CD14-positive monocyte (primary cell): ENCODE data around the gene NRK. TPM values are rescaled to one million over a fixed set of nuclear protein-coding genes. Genes with fewer than 3 reads are reported as not detected.

Source experiments
- DNase-seq, 3 donors: peaks; one replicate each; pipeline ENCODE4 v3.0.0-alpha.2; 2011 to 2022
- H2AFZ ChIP-seq: 2 replicates; pipeline ENCODE4 v1.6.0; 2012; ENCODE audit warnings: mild to moderate bottlenecking, low read depth, low read length, inconsistent platforms; ENCODE audit not compliant: insufficient read depth, poor library complexity, severe bottlenecking
- H3K27ac ChIP-seq, 2 donors: 1 replicate in 1 of 2; 2 replicates in 1 of 2; pipeline ENCODE4 v1.5.1; 2012 to 2013; ENCODE audit warnings: low read length in 2 of 2, control low read depth in 1 of 2, inconsistent platforms in 1 of 2, low read depth in 1 of 2, mild to moderate bottlenecking in 1 of 2
- H3K27me3 ChIP-seq, 2 donors: one replicate each; pipeline versions ENCODE4 v1.6.0 to v1.6.1; 2011 to 2013; ENCODE audit warnings: low read length in 2 of 2; ENCODE audit not compliant: control insufficient read depth in 2 of 2, insufficient read depth in 2 of 2
- H3K36me3 ChIP-seq, 2 donors: replicated peaks in 1 of 2; 1 replicate in 1 of 2; 2 replicates in 1 of 2; pipeline versions ENCODE4 v1.5.1 to v1.6.1; 2012 to 2013; ENCODE audit warnings: low read length in 2 of 2, control low read depth in 1 of 2, inconsistent platforms in 1 of 2, mild to moderate bottlenecking in 1 of 2; ENCODE audit not compliant: insufficient read depth in 2 of 2, control insufficient read depth in 1 of 2
- H3K4me1 ChIP-seq, 2 donors: 1 replicate in 1 of 2; 2 replicates in 1 of 2; pipeline versions ENCODE4 v1.5.1 to v1.6.1; 2012 to 2013; ENCODE audit warnings: low read length in 2 of 2, control low read depth in 1 of 2, inconsistent platforms in 1 of 2, mild to moderate bottlenecking in 1 of 2, moderate library complexity in 1 of 2; ENCODE audit not compliant: insufficient read depth in 2 of 2, control insufficient read depth in 1 of 2
- H3K4me2 ChIP-seq: replicated peaks from 2 replicates; pipeline ENCODE3; 2012; ENCODE audit warnings: low read length, moderate library complexity, mild to moderate bottlenecking; ENCODE audit not compliant: poor library complexity, severe bottlenecking; ENCODE audit errors: extremely low read depth
- H3K4me3 ChIP-seq, 3 experiments: fragments of 200-600 bp in 1 of 3; sonication (generic) in 1 of 3; replicated peaks in 1 of 3; 1 replicate in 2 of 3; 2 replicates in 1 of 3; pipeline ENCODE4 v1.5.1; 2011 to 2013; ENCODE audit warnings: low read length in 3 of 3, mild to moderate bottlenecking in 3 of 3, control low read depth in 2 of 3, low read depth in 2 of 3, inconsistent platforms in 1 of 3, moderate library complexity in 1 of 3
- H3K79me2 ChIP-seq: 2 replicates; pipeline ENCODE4 v1.6.0; 2012; ENCODE audit warnings: mild to moderate bottlenecking, control low read depth, inconsistent platforms, low read length, moderate library complexity; ENCODE audit not compliant: insufficient read depth
- H3K9ac ChIP-seq: 2 replicates; pipeline ENCODE4 v1.6.0; 2017; ENCODE audit warnings: low read length, mild to moderate bottlenecking; ENCODE audit not compliant: insufficient read depth, poor library complexity, severe bottlenecking
- H3K9me3 ChIP-seq, 2 donors: replicated peaks in 1 of 2; 1 replicate in 1 of 2; 2 replicates in 1 of 2; pipeline versions ENCODE4 v1.5.1 to v1.6.1; 2012 to 2013; ENCODE audit warnings: low read length in 2 of 2, control low read depth in 1 of 2; ENCODE audit not compliant: control insufficient read depth in 1 of 2, insufficient read depth in 1 of 2
- H4K20me1 ChIP-seq: 2 replicates; pipeline ENCODE4 v1.6.0; 2012; ENCODE audit warnings: mild to moderate bottlenecking, low read length, control low read depth, moderate library complexity; ENCODE audit not compliant: insufficient read depth
- H3K27ac Mint-ChIP-seq, 7 donors: one replicate each; pipeline ENCODE4 v1.8.0; 2020; ENCODE audit warnings: mild to moderate bottlenecking in 7 of 7, mixed read lengths in 7 of 7, moderate library complexity in 6 of 7, inconsistent platforms in 2 of 7
- H3K27me3 Mint-ChIP-seq, 3 donors: one replicate each; pipeline ENCODE4 v1.8.0; 2021 to 2022; ENCODE audit warnings: low read depth in 3 of 3, mild to moderate bottlenecking in 3 of 3, mixed read lengths in 3 of 3, moderate library complexity in 3 of 3, inconsistent platforms in 1 of 3
- H3K36me3 Mint-ChIP-seq, 2 donors: one replicate each; pipeline ENCODE4 v1.8.0; 2020; ENCODE audit warnings: mixed read lengths in 2 of 2, inconsistent platforms in 1 of 2, mild to moderate bottlenecking in 1 of 2
- H3K4me1 Mint-ChIP-seq: one replicate; pipeline ENCODE4 v1.8.0; 2020; ENCODE audit warnings: mild to moderate bottlenecking, mixed read lengths
- H3K4me3 Mint-ChIP-seq, 2 donors: one replicate each; pipeline ENCODE4 v1.8.0; 2020; ENCODE audit warnings: mild to moderate bottlenecking in 2 of 2, mixed read lengths in 2 of 2, moderate library complexity in 1 of 2
- H3K9me3 Mint-ChIP-seq, 7 donors: one replicate each; pipeline ENCODE4 v1.8.0; 2020 to 2022; ENCODE audit warnings: mixed read lengths in 7 of 7, mild to moderate bottlenecking in 6 of 7, moderate library complexity in 6 of 7, inconsistent platforms in 2 of 7
- WGBS: methylation state at CpG from one replicate; pipeline ENCODE4 v1.1.5; 2013; ENCODE audit warnings: missing lambda C conversion rate; ENCODE audit not compliant: insufficient coverage; 5-methylcytosine and 5-hydroxymethylcytosine counted together
- intact Hi-C, 2 donors: fragments of 100-400 bp; cut with micrococcal nuclease; formaldehyde crosslinking; loops; one replicate each; pipeline versions ENCODE4 v1.15.0 to v1.15.1; 2023
- polyA minus RNA-seq: library from RNA; depleted of rRNA, polyadenylated mRNA; stranded (reverse); fragments of >200 nt; gene quantifications from 2 replicates; pipeline ENCODE4 v1.2.3, GENCODE V29; 2012
- polyA plus RNA-seq, 3 donors: library from polyadenylated mRNA; depleted of rRNA in 1 of 3; unstranded in 2 of 3; stranded (reverse) in 1 of 3; fragments of 300-500 nt in 2 of 3; fragments of >200 nt in 1 of 3; fragmentation: Illumina TruSeq in 2 of 3; gene quantifications; 1 replicate in 2 of 3; 2 replicates in 1 of 3; pipeline ENCODE4 v1.2.3, GENCODE V29; 2012 to 2021
- total RNA-seq, 12 experiments: library from RNA in 1 of 12; stranded (reverse) in 1 of 12; fragments of 120-200 nt in 1 of 12; gene quantifications; one replicate each; pipeline ENCODE4 v1.2.4 and lab custom pipeline; 2013 to 2026; ENCODE audit warnings: mixed read lengths in 6 of 12, inconsistent platforms in 1 of 12
- TF ChIP-seq, protein P1 (sequence below): fragments of 200-600 bp; IDR thresholded peaks from one replicate; pipeline ENCODE4 v1.8.0; 2022; ENCODE audit warnings: antibody characterized with exemption, mild to moderate bottlenecking

NRK gene, protein sequence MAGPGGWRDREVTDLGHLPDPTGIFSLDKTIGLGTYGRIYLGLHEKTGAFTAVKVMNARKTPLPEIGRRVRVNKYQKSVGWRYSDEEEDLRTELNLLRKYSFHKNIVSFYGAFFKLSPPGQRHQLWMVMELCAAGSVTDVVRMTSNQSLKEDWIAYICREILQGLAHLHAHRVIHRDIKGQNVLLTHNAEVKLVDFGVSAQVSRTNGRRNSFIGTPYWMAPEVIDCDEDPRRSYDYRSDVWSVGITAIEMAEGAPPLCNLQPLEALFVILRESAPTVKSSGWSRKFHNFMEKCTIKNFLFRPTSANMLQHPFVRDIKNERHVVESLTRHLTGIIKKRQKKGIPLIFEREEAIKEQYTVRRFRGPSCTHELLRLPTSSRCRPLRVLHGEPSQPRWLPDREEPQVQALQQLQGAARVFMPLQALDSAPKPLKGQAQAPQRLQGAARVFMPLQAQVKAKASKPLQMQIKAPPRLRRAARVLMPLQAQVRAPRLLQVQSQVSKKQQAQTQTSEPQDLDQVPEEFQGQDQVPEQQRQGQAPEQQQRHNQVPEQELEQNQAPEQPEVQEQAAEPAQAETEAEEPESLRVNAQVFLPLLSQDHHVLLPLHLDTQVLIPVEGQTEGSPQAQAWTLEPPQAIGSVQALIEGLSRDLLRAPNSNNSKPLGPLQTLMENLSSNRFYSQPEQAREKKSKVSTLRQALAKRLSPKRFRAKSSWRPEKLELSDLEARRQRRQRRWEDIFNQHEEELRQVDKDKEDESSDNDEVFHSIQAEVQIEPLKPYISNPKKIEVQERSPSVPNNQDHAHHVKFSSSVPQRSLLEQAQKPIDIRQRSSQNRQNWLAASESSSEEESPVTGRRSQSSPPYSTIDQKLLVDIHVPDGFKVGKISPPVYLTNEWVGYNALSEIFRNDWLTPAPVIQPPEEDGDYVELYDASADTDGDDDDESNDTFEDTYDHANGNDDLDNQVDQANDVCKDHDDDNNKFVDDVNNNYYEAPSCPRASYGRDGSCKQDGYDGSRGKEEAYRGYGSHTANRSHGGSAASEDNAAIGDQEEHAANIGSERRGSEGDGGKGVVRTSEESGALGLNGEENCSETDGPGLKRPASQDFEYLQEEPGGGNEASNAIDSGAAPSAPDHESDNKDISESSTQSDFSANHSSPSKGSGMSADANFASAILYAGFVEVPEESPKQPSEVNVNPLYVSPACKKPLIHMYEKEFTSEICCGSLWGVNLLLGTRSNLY (N-terminal part only)
- total RNA-seq (2013) = 1.2 TPM
- polyA plus RNA-seq (not detected), polyA minus RNA-seq (not detected in 2 replicates), total RNA-seq (lab: John Stamatoyannopoulos, UW) (0 to 0.90 (median 0) reads per million in 11 experiments)

GRCh38 chrX:105822138-105823091 is at the start of gene NRK:
NRK (plus strand) TSS chrX:105822539; CDS start chrX:105822846, 307 bp downstream.
- no peaks in the 10 kb centered on the region for H4K20me1 ChIP-seq
- no peaks in the 10 kb centered on the region for H3K4me1 ChIP-seq
- no peak within 1 kb of the TSS for H3K4me3 ChIP-seq
- H3K9ac ChIP-seq = no peak within 1 kb of the TSS
- H3K27ac ChIP-seq = no peak within 1 kb of the TSS
- Mint-ChIP-seq H3K27ac (no peak within 1 kb of the TSS), H3K9me3 (peaks cover 0 to 23% (median 19%) of the 10 kb centered on the region in 7 donors), H3K27me3 (peaks cover 32 to 51% (median 46%) of the 10 kb centered on the region in 3 donors), H3K36me3 (no peaks in the 10 kb centered on the region), H3K4me1 (no peaks in the 10 kb centered on the region), H3K4me3 (peak within 1 kb of the TSS in 1 of 2 donors; percentile 57)
- H3K79me2 ChIP-seq = no peaks in the 10 kb centered on the region
- TF ChIP-seq, protein P1, sequence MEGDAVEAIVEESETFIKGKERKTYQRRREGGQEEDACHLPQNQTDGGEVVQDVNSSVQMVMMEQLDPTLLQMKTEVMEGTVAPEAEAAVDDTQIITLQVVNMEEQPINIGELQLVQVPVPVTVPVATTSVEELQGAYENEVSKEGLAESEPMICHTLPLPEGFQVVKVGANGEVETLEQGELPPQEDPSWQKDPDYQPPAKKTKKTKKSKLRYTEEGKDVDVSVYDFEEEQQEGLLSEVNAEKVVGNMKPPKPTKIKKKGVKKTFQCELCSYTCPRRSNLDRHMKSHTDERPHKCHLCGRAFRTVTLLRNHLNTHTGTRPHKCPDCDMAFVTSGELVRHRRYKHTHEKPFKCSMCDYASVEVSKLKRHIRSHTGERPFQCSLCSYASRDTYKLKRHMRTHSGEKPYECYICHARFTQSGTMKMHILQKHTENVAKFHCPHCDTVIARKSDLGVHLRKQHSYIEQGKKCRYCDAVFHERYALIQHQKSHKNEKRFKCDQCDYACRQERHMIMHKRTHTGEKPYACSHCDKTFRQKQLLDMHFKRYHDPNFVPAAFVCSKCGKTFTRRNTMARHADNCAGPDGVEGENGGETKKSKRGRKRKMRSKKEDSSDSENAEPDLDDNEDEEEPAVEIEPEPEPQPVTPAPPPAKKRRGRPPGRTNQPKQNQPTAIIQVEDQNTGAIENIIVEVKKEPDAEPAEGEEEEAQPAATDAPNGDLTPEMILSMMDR = no peak
- peaks cover 0 to 10% of the 10 kb centered on the region in 2 donors for H3K9me3 ChIP-seq
- no peaks in the 10 kb centered on the region for H3K36me3 ChIP-seq
- peaks cover 13 to 29% of the 10 kb centered on the region in 2 donors for H3K27me3 ChIP-seq
- no peak for DNase-seq
- H3K4me2 ChIP-seq = no peak within 1 kb of the TSS
- 4% methylated on average over 46 of the region's 76 CpGs for WGBS
- intact Hi-C loops = no loop called here
- H2AFZ ChIP-seq = no peak within 1 kb of the TSS
